Medulla oblongata (tissue), 1 donor: ENCODE results near the gene KRT2.
A peak's percentile ranks its signal among the peaks of the same experiment; 100 is the strongest.

Experiments
- DNase-seq: peaks from one replicate; pipeline ENCODE4 v3.0.0-alpha.2; 2015; ENCODE audit errors: extremely low spot score

KRT2 gene

GRCh38 chr12:52643233-52644077, 8.6 kb downstream of the KRT2 start:
- DNase-seq, result no peak

DNA sequence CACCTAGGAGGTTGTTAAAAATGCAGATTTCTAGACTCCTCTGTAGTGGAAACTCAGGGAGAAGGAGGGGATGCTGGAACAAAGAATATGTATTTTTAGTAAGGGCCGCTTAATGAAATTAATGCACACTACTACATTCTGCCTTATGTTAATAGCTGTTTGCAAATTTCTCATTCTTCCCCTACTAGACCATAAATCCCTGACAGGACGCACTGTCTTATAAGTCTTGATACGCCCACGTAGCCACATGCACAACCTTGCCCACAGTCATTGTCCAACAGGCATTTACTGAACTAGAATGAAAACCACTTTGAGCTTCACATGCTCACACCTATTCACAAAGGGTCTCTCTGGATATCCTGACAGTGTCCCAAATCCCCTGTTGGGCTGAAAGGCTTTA, 10.5 kb downstream of the KRT2 start:
- DNase-seq, result no peak

DNA sequence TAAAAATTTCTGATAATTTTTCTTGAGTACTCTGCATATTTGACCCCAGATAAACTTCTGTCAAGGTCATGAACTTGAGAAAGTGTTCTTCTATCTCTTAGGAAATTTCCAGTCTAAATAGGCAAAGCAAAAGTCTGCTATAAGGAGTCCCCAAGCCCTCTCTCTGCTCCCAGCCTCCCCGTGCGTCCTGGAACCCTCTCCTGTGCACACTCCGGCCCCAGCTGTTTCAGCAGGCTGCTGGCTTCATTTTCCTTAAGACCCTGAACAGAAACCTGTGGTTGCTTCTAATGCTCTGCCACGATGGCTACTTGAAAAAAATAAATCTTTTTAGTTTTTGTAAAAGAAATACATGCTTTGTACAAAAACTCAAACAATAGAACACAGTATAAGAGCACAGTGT, 14.7 kb downstream of the KRT2 start:
- DNase-seq, result no peak

GRCh38 chr12:52636592-52637258, 15.3 kb downstream of the KRT2 start:
- DNase-seq, result no peak

GRCh38 chr12:52636189-52636588, 15.8 kb downstream of the KRT2 start:
- DNase-seq, result no peak

- peak; percentile 84 for DNase-seq
Measured at GRCh38 chr12:52634266-52635056, 17.6 kb downstream of the KRT2 start.

DNA sequence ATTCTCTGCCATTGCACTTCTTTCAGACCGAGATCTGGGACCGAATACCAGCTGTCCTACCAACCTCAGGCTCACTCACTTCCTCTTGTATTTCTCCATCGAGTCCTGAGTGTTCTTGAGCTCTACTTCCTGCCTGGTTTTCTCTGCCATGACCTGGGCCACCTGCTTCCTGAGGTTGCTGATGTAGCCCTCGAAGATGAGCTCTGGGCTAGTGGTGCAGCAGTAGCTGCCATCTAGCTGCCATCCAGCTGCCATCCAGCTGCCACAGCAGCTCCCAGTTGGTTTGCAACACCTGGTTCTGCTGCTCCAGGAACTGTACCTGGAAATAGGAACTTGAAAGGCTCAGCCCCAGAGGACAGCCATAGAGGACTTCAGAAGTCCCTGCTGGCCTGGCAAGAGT, 18.6 kb downstream of the KRT2 start:
- DNase-seq, result no peak

GRCh38 chr12:52632656-52633055, 19.4 kb downstream of the KRT2 start:
- DNase-seq, result no peak

DNA sequence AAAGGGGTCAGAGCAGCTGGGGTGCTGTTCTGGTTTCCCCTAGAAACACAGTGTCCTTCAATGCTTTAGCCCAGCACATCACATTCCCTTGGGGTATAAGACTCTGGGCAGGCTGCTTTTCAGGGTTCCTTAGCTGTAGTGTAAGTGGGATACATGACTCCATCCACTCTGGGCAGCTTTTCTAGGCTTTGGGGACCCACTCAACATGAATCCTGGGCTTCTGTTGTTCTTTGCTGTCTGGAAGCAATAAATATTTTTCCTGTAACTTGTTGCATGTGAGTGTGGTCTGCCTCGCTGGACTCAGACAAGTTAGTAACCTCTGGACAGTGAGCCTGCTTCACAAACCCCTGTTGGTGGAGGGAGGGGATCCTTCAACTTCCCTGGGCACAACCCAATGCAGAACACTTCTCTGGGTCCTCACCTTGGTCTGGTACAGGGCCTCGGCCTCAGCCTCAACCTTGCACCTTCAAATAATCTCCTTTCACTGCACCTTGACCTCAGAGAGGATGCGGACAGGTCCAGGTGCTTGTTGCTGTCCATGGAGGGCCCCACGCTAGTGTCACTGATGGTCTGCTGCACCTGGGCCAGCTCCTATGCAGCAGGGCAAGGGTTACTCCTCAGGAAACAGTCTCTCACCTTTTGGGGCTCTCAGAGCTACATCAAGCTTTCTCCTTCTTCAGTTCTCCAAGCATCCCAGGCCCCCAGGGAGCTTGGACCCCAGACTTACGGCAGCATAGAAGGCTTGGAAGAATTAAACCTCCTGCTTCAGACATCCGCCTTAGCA, 20.1 kb downstream of the KRT2 start:
- no peak for DNase-seq

DNA sequence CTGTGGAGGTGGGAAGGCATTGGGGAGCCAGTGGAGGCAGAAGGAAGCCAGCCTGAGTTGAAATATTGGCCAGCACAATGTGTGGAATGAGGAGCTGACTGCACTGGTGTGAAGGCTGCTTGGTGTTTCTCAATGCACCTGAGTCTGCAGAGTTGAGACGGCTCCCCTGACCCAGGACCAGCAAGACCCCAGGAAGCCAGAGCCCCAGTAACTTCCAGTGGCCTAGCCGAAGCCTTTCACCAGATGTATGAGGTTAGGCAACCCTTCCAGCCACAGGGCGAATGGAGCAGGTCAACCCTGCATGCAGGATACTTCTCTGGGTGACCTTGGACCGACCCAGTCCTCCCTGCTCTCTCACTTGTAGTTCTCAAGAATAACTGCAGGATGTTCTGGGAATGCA, 20.7 kb downstream of the KRT2 start:
- no peak for DNase-seq

- no peak for DNase-seq
Measured at GRCh38 chr12:52630599-52631200, 21.3 kb downstream of the KRT2 start.

DNA sequence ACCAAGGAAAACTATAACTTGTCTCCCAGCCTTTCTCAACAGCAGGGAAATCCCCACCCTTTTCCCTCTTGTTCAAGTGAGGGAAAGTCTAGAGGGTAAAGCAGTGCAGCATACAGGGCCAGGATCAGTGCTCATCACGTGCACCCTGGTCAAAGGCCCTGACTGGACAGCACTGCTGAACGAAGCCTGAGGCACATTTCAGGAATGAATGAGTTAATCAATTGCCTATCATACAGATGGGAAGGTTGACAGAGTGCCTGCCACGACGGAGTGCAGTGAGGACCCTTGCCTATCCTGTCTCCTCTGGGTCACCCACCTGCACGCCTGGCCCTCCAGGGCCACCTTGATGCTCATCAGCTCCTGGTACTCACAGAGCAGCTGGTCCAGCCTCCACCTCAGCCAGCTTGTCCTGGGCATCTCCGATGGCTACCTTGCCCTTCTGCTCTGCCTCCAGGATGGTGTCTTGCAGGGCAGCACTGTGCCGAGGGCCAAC, 22.0 kb downstream of the KRT2 start:
- DNase-seq, result no peak

DNA sequence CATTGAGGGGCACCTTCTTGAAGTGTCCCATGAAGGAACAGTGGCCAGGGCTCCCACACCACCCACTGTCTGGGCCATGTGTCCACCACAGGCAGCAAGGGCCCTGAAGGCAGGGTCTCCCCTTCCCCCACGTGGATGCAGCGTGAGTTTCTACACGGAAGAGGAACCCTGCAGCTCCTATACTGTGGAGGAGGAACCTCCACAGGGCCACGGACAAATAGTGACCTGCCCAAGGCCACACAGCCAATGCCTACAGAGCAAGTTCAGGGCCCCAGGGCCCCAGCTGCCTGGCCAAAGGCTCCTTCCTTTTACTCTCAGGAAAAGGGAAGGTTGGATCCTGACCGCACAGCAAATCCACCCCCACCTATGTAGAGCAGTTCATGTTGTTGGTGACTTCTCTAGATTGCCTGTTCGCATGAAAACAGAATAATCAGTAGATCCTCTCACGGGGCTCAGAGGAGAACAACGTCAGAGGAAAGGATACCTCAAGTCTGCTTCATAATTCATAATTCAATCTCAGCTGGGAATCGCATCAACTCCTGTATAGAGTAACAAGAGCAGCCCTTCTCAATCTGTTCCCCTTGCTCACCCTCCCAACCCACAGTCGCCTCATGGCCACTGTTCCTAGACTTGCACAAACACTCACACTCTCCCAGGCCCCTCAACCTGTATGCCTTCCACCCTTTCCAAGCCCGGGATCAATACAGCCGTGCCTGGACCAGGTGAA, 22.6 kb downstream of the KRT2 start:
- DNase-seq, result no peak

DNA sequence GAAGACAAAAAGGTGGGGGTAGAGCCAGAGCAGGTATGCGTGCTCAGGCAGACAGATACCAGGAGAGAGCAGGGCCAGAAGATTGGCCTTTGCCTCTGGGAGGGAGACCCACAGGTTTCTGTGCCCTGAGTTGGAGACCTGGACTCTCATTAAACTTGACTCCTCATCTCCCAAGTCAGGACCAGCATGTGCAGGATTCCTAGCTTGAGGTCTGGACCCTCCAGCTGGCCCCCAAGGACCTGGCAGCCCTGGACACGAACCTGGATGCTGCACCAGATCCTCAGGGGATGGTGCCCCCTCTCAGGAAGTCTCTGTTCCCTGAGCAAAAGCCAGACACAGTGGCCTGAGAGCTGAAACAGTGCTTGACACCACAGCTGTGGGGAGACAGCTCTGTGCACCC, 23.2 kb downstream of the KRT2 start:
- DNase-seq, result no peak

DNA sequence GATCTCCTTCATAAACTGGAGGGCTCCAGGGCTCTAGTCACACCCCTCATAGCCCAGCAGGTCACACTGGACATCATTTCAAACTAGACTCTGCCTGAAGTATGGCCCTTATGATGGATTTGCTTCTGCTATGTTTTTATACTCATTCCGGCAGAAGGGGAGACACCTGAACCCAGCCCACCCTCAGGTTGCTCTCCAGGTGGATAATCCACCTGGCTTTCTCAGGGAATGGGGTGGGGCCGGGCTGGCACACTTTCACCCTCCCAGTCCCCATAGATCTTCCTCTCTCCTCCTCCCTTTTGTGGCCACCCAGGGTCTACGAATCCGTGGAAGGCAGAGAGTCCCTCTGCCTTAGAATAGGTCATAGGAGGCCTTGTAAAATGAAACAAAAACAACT, 23.9 kb downstream of the KRT2 start:
- no peak for DNase-seq

DNA sequence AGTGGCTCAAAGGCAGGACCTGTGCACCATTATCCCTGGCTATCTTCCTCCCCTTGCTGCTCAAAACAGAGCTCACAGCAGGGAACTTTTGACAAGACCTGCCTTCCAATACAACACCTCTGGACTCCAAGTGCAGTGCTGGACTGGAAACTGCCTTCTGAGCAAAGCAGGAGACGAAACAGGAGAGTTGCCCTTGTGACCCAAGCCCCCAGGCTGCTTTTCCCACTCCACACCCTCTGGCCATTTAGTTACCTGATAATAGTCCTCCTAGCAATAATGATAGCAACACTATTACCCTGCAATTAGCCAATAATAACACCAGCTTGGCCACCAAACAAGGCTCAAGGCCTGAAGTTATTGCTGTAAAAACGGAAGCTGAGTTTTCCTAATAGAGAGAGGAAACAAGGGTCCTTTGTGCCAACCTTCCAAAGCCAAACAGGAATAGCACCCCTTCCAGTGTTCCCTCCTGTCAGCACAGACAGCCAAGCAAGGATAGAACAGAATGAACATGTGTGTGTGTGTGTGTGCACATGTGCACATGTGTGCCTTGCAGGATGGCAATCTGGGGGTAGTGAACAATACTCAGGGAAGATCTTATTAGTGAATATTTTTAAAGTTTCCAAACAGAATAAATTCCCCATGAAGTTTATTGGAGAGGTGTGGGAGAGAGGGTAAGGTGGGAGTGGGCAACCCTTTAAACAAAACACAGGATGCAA, 24.5 kb downstream of the KRT2 start:
- DNase-seq, result no peak

GRCh38 chr12:52622349-52622748, 29.7 kb downstream of the KRT2 start:
- no peak for DNase-seq

GRCh38 chr12:52618866-52619265, 33.1 kb downstream of the KRT2 start:
- DNase-seq, result no peak

DNA sequence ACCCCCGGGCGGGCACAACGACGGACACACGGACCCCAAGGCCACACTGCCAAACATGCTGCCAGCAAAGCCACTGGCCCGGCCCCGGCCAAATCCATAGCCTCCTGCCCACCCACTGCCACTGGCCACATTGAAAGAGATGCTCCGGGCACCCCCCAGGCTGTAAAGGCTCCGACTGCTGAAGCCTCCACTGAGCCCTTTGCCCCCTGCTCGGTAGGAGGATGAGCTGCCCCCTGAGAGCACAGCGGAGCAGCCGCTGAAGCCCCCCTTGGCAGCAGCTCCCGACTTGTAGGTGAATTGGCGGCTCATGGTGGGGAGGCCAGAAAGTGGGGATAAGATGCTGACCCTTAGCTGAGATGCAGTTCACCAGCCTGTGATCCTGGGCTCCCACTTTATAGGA, 33.8 kb downstream of the KRT2 start, which contains the start of gene KRT73:
KRT73 (minus strand) TSS at position 344 of the 400 bp plus-strand sequence; CDS start at position 309, 35 bp downstream.
- no peak for DNase-seq

- no peak for DNase-seq
Measured at GRCh38 chr12:52617403-52617785, 34.6 kb downstream of the KRT2 start.
